Tibial nerve (tissue), 4 donors: ENCODE measurements around the gene HOXC13. TPM values are rescaled to one million over a fixed set of nuclear protein-coding genes. Genes with fewer than 3 reads are reported as not detected.

Source experiments
- DNase-seq, 2 donors: peaks; one replicate each; pipeline ENCODE4 v3.0.0-alpha.2; 2019; ENCODE audit warnings: low spot score in 2 of 2
- H3K27ac ChIP-seq, 4 donors: fragments of 200-600 bp; sonication (generic) in 3 of 4; one replicate each; pipeline ENCODE4 v1.5.1; 2017 to 2019; ENCODE audit warnings: mild to moderate bottlenecking in 1 of 4
- H3K27me3 ChIP-seq, 2 donors: fragments of 200-600 bp; sonication (generic) in 1 of 2; one replicate each; pipeline versions ENCODE4 v1.5.1 to v1.6.0; 2017 to 2019
- H3K36me3 ChIP-seq, 3 donors: fragments of 200-600 bp; sonication (generic); one replicate each; pipeline ENCODE4 v1.5.1; 2018 to 2019
- H3K4me1 ChIP-seq, 4 donors: fragments of 200-600 bp; sonication (generic) in 3 of 4; one replicate each; pipeline ENCODE4 v1.5.1; 2017 to 2019
- H3K4me3 ChIP-seq, 4 donors: fragments of 200-600 bp; sonication (generic) in 3 of 4; one replicate each; pipeline ENCODE4 v1.5.1; 2017 to 2019; ENCODE audit warnings: mild to moderate bottlenecking in 1 of 4, moderate library complexity in 1 of 4
- H3K9me3 ChIP-seq, 4 donors: fragments of 200-600 bp; sonication (generic) in 3 of 4; one replicate each; pipeline ENCODE4 v1.5.1; 2017 to 2019
- EP300 ChIP-seq, 2 donors: sonication (generic); formaldehyde crosslinking; IDR thresholded peaks; one replicate each; pipeline ENCODE4 v1.6.1; 2017; ENCODE audit warnings: antibody characterized with exemption in 2 of 2, mild to moderate bottlenecking in 1 of 2
- POLR2A ChIP-seq, 2 donors: fragments of 450-650 bp; IDR thresholded peaks; one replicate each; pipeline ENCODE4 v1.6.1; 2017; ENCODE audit warnings: antibody characterized with exemption in 2 of 2, mild to moderate bottlenecking in 2 of 2, moderate library complexity in 2 of 2
- WGBS, 2 donors: methylation state at CpG; one replicate each; pipeline ENCODE4 v1.1.5; 2018; 5-methylcytosine and 5-hydroxymethylcytosine counted together
- total RNA-seq, 4 donors: library from RNA; depleted of rRNA; stranded (reverse); fragments of >200 nt; gene quantifications; one replicate each; pipeline ENCODE4 v1.1.0, GENCODE V29; 2016
- TF ChIP-seq, protein P1 (sequence below), 5 experiments: fragments of 200-600 bp in 3 of 5; fragments of 450-650 bp in 2 of 5; sonication (generic) in 3 of 5; IDR thresholded peaks; one replicate each; pipeline ENCODE4 v1.5.1; 2016 to 2019; ENCODE audit warnings: antibody characterized with exemption in 5 of 5, mild to moderate bottlenecking in 3 of 5, moderate library complexity in 2 of 5

Gene HOXC13
- total RNA-seq, 4 donors from 2014 or later: not detected

DNA sequence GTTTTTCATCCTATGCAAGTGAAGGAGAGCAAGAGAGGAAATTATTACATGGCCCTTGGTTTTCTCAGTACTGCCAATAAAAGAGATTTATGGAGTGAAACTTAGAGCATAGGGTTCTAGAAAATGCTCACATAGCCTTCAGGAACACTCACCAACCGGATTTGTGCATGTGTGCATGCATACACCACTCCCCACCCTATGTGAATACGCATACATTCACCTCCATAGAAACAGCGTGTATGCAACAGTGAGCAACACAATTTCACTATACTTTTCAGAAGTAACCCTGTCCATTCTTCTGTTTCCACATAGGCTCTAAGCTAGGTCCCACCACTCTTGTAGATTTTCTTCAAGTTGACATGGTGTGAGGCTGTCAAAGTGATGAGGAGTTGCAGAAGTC lies 31.5 kb upstream of the HOXC13 start:
- H3K9me3 ChIP-seq: no peaks in the 10 kb centered on the region
- no peaks in the 10 kb centered on the region for H3K36me3 ChIP-seq
- H3K4me1 ChIP-seq: no peaks in the 10 kb centered on the region
- TF ChIP-seq, protein P1, sequence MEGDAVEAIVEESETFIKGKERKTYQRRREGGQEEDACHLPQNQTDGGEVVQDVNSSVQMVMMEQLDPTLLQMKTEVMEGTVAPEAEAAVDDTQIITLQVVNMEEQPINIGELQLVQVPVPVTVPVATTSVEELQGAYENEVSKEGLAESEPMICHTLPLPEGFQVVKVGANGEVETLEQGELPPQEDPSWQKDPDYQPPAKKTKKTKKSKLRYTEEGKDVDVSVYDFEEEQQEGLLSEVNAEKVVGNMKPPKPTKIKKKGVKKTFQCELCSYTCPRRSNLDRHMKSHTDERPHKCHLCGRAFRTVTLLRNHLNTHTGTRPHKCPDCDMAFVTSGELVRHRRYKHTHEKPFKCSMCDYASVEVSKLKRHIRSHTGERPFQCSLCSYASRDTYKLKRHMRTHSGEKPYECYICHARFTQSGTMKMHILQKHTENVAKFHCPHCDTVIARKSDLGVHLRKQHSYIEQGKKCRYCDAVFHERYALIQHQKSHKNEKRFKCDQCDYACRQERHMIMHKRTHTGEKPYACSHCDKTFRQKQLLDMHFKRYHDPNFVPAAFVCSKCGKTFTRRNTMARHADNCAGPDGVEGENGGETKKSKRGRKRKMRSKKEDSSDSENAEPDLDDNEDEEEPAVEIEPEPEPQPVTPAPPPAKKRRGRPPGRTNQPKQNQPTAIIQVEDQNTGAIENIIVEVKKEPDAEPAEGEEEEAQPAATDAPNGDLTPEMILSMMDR (IDR thresholded peaks at IDR 0.05): no peak
- TF ChIP-seq EP300 (IDR thresholded peaks at IDR 0.05) (no peak), POLR2A (IDR thresholded peaks at IDR 0.05) (no peak)
- WGBS, 2 donors: 70% methylated on average over 3 of the region's 3 CpGs
- no peak overlapping the region for H3K4me3 ChIP-seq
- DNase-seq: no peak
- peaks cover 0 to 73% of the 10 kb centered on the region in 2 donors for H3K27me3 ChIP-seq
- H3K27ac ChIP-seq: no peak overlapping the region

DNA sequence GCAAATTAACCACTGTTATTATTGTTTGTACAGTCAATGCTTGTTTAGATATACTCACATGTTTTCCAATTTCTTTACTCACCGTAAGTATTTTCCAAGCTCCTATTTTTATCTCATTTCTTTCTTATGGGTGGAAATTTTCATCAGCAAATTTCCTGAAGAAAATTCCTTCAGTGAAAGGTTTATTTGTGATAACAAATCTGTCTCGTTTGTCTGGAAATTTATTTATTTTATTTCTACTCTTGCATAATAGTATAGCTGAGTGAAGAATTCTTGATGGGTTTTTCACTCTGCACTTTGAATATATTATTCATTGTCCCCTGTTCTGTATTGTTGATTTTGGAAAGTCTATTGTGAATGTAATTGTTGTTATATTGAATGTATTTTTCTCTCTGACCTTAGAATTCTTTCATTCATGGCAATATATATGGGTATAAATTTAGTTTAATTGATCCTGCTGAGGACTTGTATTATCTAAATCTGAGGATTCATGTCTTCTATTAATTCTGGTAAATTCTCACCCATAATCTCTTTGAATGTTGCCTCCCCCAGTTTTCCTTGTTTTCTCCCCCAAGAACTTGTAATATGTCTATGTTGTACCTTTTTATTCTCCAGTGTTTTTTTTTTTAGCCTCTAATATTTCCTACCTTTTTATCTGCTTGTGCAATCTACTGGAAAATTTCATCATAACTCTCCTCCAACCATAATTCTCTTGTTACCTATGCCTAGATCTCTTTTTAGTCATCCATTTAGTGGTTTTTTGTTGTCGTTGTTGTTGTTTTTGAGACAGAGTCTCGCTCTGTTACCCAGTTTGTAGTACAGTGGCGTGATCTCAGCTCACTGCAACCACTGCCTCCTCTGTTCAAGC lies 21.6 kb upstream of the HOXC13 start:
- Histone ChIP-seq H3K4me1 (no peaks in the 10 kb centered on the region), H3K27me3 (peaks cover 0 to 93% of the 10 kb centered on the region in 2 donors), H3K9me3 (no peaks in the 10 kb centered on the region), H3K36me3 (no peaks in the 10 kb centered on the region), H3K27ac (no peak overlapping the region), H3K4me3 (no peak overlapping the region)
- WGBS, 2 donors: 72 to 74% methylated on average over 5 of the region's 5 CpGs
- no peak for DNase-seq
- TF ChIP-seq EP300 (IDR thresholded peaks at IDR 0.05): no peak
- TF ChIP-seq POLR2A (IDR thresholded peaks at IDR 0.05): no peak
- TF ChIP-seq, protein P1 (IDR thresholded peaks at IDR 0.05): no peak

- H3K9me3 ChIP-seq: no peaks in the 10 kb centered on the region
- peaks cover 0 to 10% (median 0%) of the 10 kb centered on the region in 4 donors for H3K4me1 ChIP-seq
- no peak overlapping the region for H3K4me3 ChIP-seq
- TF ChIP-seq EP300 (IDR thresholded peaks at IDR 0.05) (no peak), POLR2A (IDR thresholded peaks at IDR 0.05) (no peak)
- TF ChIP-seq, protein P1 (IDR thresholded peaks at IDR 0.05): no peak
- DNase-seq: no peak
- no peak overlapping the region for H3K27ac ChIP-seq
- WGBS, 2 donors: 39 to 52% methylated on average over 2 of the region's 2 CpGs
- no peaks in the 10 kb centered on the region for H3K36me3 ChIP-seq
- peaks cover 0 to 100% of the 10 kb centered on the region in 2 donors for H3K27me3 ChIP-seq
These were observed 13.9 kb upstream of the HOXC13 start for GRCh38 chr12:53924521-53925405.

- 4 to 6% methylated on average over 29 to 36 of the region's 45 CpGs for WGBS, 2 donors
- Histone ChIP-seq H3K4me1 (peaks cover 0 to 10% (median 0%) of the 10 kb centered on the region in 4 donors), H3K4me3 (no peak overlapping the region), H3K27me3 (peaks cover 4 to 100% of the 10 kb centered on the region in 2 donors), H3K36me3 (no peaks in the 10 kb centered on the region), H3K9me3 (no peaks in the 10 kb centered on the region), H3K27ac (no peak overlapping the region)
- DNase-seq: no peak
- TF ChIP-seq, protein P1 (IDR thresholded peaks at IDR 0.05): no peak
- TF ChIP-seq POLR2A (IDR thresholded peaks at IDR 0.05) (no peak), EP300 (IDR thresholded peaks at IDR 0.05) (no peak)
These were observed 11.2 kb upstream of the HOXC13 start for GRCh38 chr12:53927220-53928029.
